ENCODE data around the gene BCL2L12.

GRCh38 chr19:49713236-49713845, 47.6 kb downstream of the BCL2L12 start:
- TF ChIP-seq CSRNP3 (CRISPR knock-in tag; IDR thresholded peaks at IDR 0.05), result no peak
- no peak for TF ChIP-seq PATZ1 (CRISPR knock-in tag; IDR thresholded peaks at IDR 0.05; ENCODE audit: borderline replicate concordance)
- TF ChIP-seq TOX (CRISPR knock-in tag; IDR thresholded peaks at IDR 0.05; ENCODE audit: borderline replicate concordance), result no peak
- no peak for TF ChIP-seq POU6F1 (CRISPR knock-in tag; IDR thresholded peaks at IDR 0.05; ENCODE audit: borderline replicate concordance, low read depth)
- no peak for TF ChIP-seq CREB5 (CRISPR knock-in tag; IDR thresholded peaks at IDR 0.05; ENCODE audit: low read depth)
- TF ChIP-seq ZC3H10 (CRISPR knock-in tag; IDR thresholded peaks at IDR 0.05), result no peak
